Endothelial cell (in vitro differentiated cells): ENCODE data around the gene SYT6. TPM values are rescaled to one million over a fixed set of nuclear protein-coding genes. Genes with fewer than 3 reads are reported as not detected.

Experiments
- DNase-seq: peaks from one replicate; pipeline ENCODE4 v3.0.0; 2021; ENCODE audit warnings: low spot score
- H3K27ac Mint-ChIP-seq: one replicate; pipeline ENCODE4 v1.8.0; 2021; ENCODE audit warnings: mixed read lengths, inconsistent platforms; ENCODE audit not compliant: unreplicated experiment
- H3K27me3 Mint-ChIP-seq: one replicate; pipeline ENCODE4 v1.8.0; 2021; ENCODE audit warnings: mild to moderate bottlenecking, moderate library complexity, mixed read lengths, inconsistent platforms; ENCODE audit not compliant: unreplicated experiment
- H3K36me3 Mint-ChIP-seq: one replicate; pipeline ENCODE4 v1.8.0; 2021; ENCODE audit warnings: mild to moderate bottlenecking, low read depth, mixed read lengths, inconsistent platforms; ENCODE audit not compliant: unreplicated experiment
- H3K4me1 Mint-ChIP-seq: one replicate; pipeline ENCODE4 v1.8.0; 2021; ENCODE audit warnings: mild to moderate bottlenecking, mixed read lengths, inconsistent platforms; ENCODE audit not compliant: unreplicated experiment
- H3K4me3 Mint-ChIP-seq: one replicate; pipeline ENCODE4 v1.8.0; 2021; ENCODE audit warnings: mild to moderate bottlenecking, mixed read lengths, inconsistent platforms; ENCODE audit not compliant: unreplicated experiment
- H3K9me3 Mint-ChIP-seq: one replicate; pipeline ENCODE4 v1.8.0; 2021; ENCODE audit warnings: mixed read lengths, inconsistent platforms; ENCODE audit not compliant: unreplicated experiment
- total RNA-seq: library from RNA; stranded (reverse); fragmentation: NEBNext Ultra II Directional; extraction: Animal tissue kit (Norgen Biotek cat#: 25700); gene quantifications from one replicate; pipeline ENCODE4 v1.2.1, GENCODE V29; 2021; ENCODE audit not compliant: unreplicated experiment
- TF ChIP-seq, protein P1 (sequence below): fragments of 200-600 bp; sonication (generic); IDR thresholded peaks from one replicate; pipeline ENCODE4 v1.5.0; 2021; ENCODE audit warnings: antibody characterized with exemption; ENCODE audit not compliant: unreplicated experiment

The SYT6 gene
- total RNA-seq, 1 donor from 2014 or later = 2.1 TPM

DNA sequence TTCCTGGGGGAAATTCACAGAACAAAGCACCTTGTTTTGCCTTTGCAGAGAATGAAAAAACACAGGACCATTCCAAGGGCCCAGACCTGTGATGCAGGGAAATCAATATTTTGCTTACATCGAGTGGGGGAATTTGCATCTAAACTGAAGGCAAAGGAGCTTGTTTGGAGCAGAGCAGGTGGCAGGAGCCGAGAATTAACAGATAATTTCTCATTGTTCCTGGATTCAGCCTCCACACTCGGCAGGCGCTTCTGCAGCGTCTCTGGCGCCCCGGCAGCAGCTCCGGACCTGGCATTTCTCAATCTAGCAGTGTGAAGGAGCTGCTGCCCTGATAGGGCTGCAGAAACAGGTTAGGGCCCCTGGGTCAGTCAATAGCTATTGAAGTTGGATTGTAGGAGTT is 2.0 kb upstream of the SYT6 start:
- Mint-ChIP-seq H3K27me3 (peaks cover 21% of the 10 kb centered on the region), H3K4me1 (peaks cover 10% of the 10 kb centered on the region), H3K36me3 (peaks cover 13% of the 10 kb centered on the region), H3K9me3 (no peaks in the 10 kb centered on the region), H3K4me3 (no peak overlapping the region), H3K27ac (peak overlapping the region; percentile 68)
- TF ChIP-seq, protein P1, sequence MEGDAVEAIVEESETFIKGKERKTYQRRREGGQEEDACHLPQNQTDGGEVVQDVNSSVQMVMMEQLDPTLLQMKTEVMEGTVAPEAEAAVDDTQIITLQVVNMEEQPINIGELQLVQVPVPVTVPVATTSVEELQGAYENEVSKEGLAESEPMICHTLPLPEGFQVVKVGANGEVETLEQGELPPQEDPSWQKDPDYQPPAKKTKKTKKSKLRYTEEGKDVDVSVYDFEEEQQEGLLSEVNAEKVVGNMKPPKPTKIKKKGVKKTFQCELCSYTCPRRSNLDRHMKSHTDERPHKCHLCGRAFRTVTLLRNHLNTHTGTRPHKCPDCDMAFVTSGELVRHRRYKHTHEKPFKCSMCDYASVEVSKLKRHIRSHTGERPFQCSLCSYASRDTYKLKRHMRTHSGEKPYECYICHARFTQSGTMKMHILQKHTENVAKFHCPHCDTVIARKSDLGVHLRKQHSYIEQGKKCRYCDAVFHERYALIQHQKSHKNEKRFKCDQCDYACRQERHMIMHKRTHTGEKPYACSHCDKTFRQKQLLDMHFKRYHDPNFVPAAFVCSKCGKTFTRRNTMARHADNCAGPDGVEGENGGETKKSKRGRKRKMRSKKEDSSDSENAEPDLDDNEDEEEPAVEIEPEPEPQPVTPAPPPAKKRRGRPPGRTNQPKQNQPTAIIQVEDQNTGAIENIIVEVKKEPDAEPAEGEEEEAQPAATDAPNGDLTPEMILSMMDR = no peak
- no peak for DNase-seq

- peaks cover 13% of the 10 kb centered on the region for H3K36me3 Mint-ChIP-seq
- DNase-seq = peak; percentile 70
- peaks cover 21% of the 10 kb centered on the region for H3K27me3 Mint-ChIP-seq
- no peak overlapping the region for H3K27ac Mint-ChIP-seq
- TF ChIP-seq, protein P1 = no peak
- no peaks in the 10 kb centered on the region for H3K9me3 Mint-ChIP-seq
- H3K4me1 Mint-ChIP-seq = peaks cover 10% of the 10 kb centered on the region
- H3K4me3 Mint-ChIP-seq = no peak overlapping the region
Observed at GRCh38 chr1:114154963-114155322, 1.3 kb upstream of the SYT6 start.

GRCh38 chr1:114154146-114154962 is 685 bp upstream of the SYT6 start:
- Mint-ChIP-seq H3K27me3 (peaks cover 21% of the 10 kb centered on the region), H3K36me3 (peaks cover 13% of the 10 kb centered on the region), H3K4me3 (peak overlapping the region; percentile 61), H3K9me3 (no peaks in the 10 kb centered on the region), H3K4me1 (peaks cover 10% of the 10 kb centered on the region), H3K27ac (no peak overlapping the region)
- peak; percentile 52 for DNase-seq
- TF ChIP-seq, protein P1 = no peak

GRCh38 chr1:114152508-114153260 is 985 bp downstream of the SYT6 start:
- peak; percentile 58 for DNase-seq
- TF ChIP-seq, protein P1 = no peak
- peaks cover 13% of the 10 kb centered on the region for H3K36me3 Mint-ChIP-seq
- H3K9me3 Mint-ChIP-seq = no peaks in the 10 kb centered on the region
- H3K27me3 Mint-ChIP-seq = peaks cover 19% of the 10 kb centered on the region
- H3K4me1 Mint-ChIP-seq = peaks cover 10% of the 10 kb centered on the region
- H3K4me3 Mint-ChIP-seq = peak overlapping the region; percentile 70
- H3K27ac Mint-ChIP-seq = no peak overlapping the region

DNA sequence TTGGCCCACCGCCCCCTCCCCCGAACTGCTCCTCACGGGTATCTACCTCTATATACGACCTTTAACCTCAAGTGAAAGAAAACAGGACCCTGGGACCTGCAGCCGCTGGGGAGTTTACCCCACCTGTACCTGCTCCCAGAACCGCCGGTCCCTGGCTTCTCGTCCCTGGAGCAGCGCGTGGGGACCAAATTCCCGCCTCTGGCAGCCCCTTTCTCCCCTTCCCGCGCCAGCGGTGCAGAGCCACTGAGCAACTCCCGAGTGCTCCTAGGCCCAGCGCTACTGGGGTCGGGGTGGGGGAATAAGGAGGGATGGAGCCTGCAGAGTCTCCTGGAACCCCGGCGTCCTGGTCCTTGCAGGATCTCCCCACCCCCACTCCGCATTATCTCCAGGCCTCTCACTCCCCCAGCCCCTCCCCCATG is 1.6 kb downstream of the SYT6 start:
- TF ChIP-seq, protein P1 = no peak
- Mint-ChIP-seq H3K36me3 (peaks cover 13% of the 10 kb centered on the region), H3K9me3 (no peaks in the 10 kb centered on the region), H3K27me3 (peaks cover 19% of the 10 kb centered on the region), H3K4me3 (peak overlapping the region; percentile 70), H3K4me1 (peaks cover 10% of the 10 kb centered on the region), H3K27ac (no peak overlapping the region)
- DNase-seq = no peak
